ENCODE data around the gene FKBP15. TPM values are rescaled to one million over a fixed set of nuclear protein-coding genes. Genes with fewer than 3 reads are reported as not detected.

FKBP15 gene, protein sequence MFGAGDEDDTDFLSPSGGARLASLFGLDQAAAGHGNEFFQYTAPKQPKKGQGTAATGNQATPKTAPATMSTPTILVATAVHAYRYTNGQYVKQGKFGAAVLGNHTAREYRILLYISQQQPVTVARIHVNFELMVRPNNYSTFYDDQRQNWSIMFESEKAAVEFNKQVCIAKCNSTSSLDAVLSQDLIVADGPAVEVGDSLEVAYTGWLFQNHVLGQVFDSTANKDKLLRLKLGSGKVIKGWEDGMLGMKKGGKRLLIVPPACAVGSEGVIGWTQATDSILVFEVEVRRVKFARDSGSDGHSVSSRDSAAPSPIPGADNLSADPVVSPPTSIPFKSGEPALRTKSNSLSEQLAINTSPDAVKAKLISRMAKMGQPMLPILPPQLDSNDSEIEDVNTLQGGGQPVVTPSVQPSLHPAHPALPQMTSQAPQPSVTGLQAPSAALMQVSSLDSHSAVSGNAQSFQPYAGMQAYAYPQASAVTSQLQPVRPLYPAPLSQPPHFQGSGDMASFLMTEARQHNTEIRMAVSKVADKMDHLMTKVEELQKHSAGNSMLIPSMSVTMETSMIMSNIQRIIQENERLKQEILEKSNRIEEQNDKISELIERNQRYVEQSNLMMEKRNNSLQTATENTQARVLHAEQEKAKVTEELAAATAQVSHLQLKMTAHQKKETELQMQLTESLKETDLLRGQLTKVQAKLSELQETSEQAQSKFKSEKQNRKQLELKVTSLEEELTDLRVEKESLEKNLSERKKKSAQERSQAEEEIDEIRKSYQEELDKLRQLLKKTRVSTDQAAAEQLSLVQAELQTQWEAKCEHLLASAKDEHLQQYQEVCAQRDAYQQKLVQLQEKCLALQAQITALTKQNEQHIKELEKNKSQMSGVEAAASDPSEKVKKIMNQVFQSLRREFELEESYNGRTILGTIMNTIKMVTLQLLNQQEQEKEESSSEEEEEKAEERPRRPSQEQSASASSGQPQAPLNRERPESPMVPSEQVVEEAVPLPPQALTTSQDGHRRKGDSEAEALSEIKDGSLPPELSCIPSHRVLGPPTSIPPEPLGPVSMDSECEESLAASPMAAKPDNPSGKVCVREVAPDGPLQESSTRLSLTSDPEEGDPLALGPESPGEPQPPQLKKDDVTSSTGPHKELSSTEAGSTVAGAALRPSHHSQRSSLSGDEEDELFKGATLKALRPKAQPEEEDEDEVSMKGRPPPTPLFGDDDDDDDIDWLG
- total RNA-seq (2021) (22.0 and 23.5 TPM in 2 replicates), Bru-seq, nascent RNA (percentile 76 among the genes with signal in this experiment), BruChase-seq, experiment 1, labeled RNA remaining after a 2-hour chase (percentile 71 among the genes with signal in this experiment), BruChase-seq, experiment 2, labeled RNA remaining after a 6-hour chase (percentile 65 among the genes with signal in this experiment)
- long read RNA-seq, full-length matches to known transcripts: 9 of 27 reads
- long read RNA-seq, partial matches to known transcripts: 8 of 27 reads
- long read RNA-seq, other reads (novel, unspliced or antisense): 10 of 27 reads

GRCh38 chr9:113221003-113221799 lies at the start of gene FKBP15, which contains the start of gene SLC31A1:
TSS of gene FKBP15 (minus strand) at chr9:113221277. CDS start at chr9:113221243, 34 bp downstream.
TSS of gene SLC31A1 (plus strand) at chr9:113221544. CDS start at chr9:113256149, 34,605 bp downstream.
- ChIA-PET CTCF (interaction anchor here (0.6 to 0.7 kb wide), 2 partner anchors 53 to 70 kb away, joined by 3 read pairs; partner anchors contain the start of gene SLC31A2), POLR2A (ENCODE audit: low non-redundant PET) (no interaction called here)
- intact Hi-C loops (cut with micrococcal nuclease; ENCODE audit: unreplicated experiment): no loop called here
- H3K27me3 ChIP-seq (replicated peaks; ENCODE audit: insufficient read depth, low read depth, low read length, poor library complexity): no peaks in the 10 kb centered on the region
- no TSS peak for BruUV-seq (replicated peaks)
- H3K4me1 ChIP-seq (ENCODE audit: insufficient read depth, low read length, poor library complexity, severe bottlenecking): peaks cover 18% of the 10 kb centered on the region
- TF ChIP-seq EZH2 (IDR thresholded peaks at IDR 0.05; ENCODE audit: borderline replicate concordance, low read depth, low read length, poor library complexity, severe bottlenecking): no peak
- TF ChIP-seq CTCF (conservative IDR thresholded peaks at IDR 0.05; ENCODE audit: low read depth, low read length): no peak
- no peaks in the 10 kb centered on the region for H3K9me3 ChIP-seq (ENCODE audit: low read depth, low read length, poor library complexity, severe bottlenecking)
- DNase-seq (ENCODE audit: low spot score): peak; percentile 99
- H3K27ac ChIP-seq (ENCODE audit: low read depth, low read length, poor library complexity, severe bottlenecking): peak within 1 kb of the TSS; percentile 75
- H3K36me3 ChIP-seq (ENCODE audit: insufficient read depth, low read length, poor library complexity, severe bottlenecking): peaks cover 4% of the 10 kb centered on the region
- H3K4me3 ChIP-seq (ENCODE audit: low read depth, low read length, poor library complexity, severe bottlenecking): peak within 1 kb of the TSS; percentile 75

GRCh38 chr9:113269871-113270270 lies 48.8 kb upstream of the FKBP15 start:
- Histone ChIP-seq H3K27me3 (replicated peaks; ENCODE audit: insufficient read depth, low read depth, low read length, poor library complexity) (no peaks in the 10 kb centered on the region), H3K4me3 (ENCODE audit: low read depth, low read length, poor library complexity, severe bottlenecking) (no peak overlapping the region), H3K27ac (ENCODE audit: low read depth, low read length, poor library complexity, severe bottlenecking) (no peak overlapping the region), H3K9me3 (ENCODE audit: low read depth, low read length, poor library complexity, severe bottlenecking) (no peaks in the 10 kb centered on the region), H3K36me3 (ENCODE audit: insufficient read depth, low read length, poor library complexity, severe bottlenecking) (peaks cover 46% of the 10 kb centered on the region), H3K4me1 (ENCODE audit: insufficient read depth, low read length, poor library complexity, severe bottlenecking) (peaks cover 6% of the 10 kb centered on the region)
- DNase-seq (ENCODE audit: low spot score): no peak
- intact Hi-C loops (cut with micrococcal nuclease; ENCODE audit: unreplicated experiment): loop anchor here (10.0 kb wide), 3 partner anchors 135 to 385 kb away; partner anchors contain the start of gene ALAD
- no TSS peak for BruUV-seq (replicated peaks)
- ChIA-PET CTCF (no interaction called here), POLR2A (ENCODE audit: low non-redundant PET) (interaction anchor here (0.6 kb wide), 1 partner anchor 688 kb away, joined by 12 read pairs; no protein-coding TSS in a partner anchor)
- no peak for TF ChIP-seq EZH2 (IDR thresholded peaks at IDR 0.05; ENCODE audit: borderline replicate concordance, low read depth, low read length, poor library complexity, severe bottlenecking)
- TF ChIP-seq CTCF (conservative IDR thresholded peaks at IDR 0.05; ENCODE audit: low read depth, low read length): no peak

Measured in A673 (cell line).